UCSD-AML1 (cell line): ENCODE results near the gene TEX2.
A peak's percentile ranks its signal among the peaks of the same experiment; 100 is the strongest.

Source experiments
- DNase-seq: peaks from one replicate; lab custom pipeline; 2025; ENCODE audit not compliant: unreplicated experiment; lab: John Stamatoyannopoulos, UW

Gene TEX2

GRCh38 chr17:64270885-64271284 is 7.8 kb upstream of the TEX2 start:
- DNase-seq, result no peak

GRCh38 chr17:64269687-64270649 is 6.9 kb upstream of the TEX2 start:
- no peak for DNase-seq

- DNase-seq, result no peak
Measured at GRCh38 chr17:64264891-64265290, 1.8 kb upstream of the TEX2 start.

DNA sequence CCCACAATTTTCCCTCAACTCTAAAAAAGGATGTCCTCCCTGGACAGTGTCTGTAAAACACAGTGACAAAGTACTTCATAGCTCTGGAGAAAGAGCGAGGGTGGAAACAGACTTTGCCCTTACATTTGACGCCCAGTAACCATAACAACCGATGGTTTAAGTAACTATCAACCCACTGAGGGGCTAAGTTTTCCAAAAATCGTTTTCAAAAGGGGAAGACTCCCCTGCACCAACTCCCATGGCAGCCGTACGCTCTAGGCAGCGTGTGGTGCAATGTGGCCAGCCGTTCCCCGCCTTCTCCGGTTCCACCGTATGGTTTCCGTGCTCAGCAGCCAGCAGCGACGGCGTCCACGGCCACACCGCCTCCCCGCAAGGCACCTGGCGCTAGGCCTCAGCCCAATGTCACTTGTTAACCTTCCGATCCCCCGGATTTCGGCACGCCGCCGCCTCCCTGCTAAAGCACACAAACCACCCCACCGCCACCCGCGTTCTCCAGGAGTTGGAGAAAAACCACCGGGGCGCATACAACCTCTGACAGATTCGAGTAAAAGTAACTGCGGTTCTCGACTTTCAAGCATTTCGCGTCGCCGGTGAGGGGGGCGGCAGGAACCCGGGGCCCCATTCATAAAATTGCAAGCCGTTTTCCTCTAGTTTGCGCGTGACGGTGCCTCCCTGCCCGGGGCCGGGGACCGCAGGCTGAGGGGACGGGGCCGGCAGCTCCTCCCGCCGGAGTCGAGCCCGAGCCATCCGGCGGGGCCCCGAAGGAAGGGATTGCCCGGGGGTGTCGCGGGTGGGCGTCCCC is 661 bp downstream of the TEX2 start:
- peak; percentile 48 for DNase-seq

DNA sequence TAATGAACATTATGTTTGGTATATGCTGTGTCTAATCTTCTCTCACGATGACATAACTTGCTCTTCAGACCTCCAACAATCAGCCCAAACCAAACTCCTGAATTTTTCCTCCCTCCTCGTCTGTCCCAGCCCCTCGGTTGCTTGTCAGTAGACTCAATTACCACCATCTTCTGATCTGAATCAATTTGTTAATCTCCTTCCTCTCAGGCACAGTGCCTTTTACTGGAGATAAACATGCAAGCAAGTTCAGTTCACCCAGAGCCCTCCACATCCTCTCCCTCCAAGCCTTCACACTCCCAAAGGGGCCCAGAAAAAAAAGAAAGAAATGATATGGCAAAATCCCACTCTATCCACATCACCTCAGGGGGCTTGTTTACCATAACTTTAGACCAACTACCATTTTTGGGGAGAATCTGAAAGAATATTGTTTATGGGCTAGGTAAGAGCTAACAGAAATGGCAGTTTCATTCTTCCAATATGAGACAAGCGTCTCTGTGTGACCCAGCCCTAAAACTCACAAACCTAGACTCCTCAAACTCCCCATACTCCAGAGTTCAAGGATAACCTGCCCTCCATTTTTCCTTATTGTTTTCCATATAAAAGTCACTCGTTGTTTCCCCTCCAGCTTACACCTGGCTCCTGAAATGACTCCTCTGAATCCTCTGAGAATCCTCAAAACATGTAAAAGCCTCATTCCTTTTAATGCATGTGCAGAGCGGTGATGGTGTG is 1.5 kb downstream of the TEX2 start:
- no peak for DNase-seq

DNA sequence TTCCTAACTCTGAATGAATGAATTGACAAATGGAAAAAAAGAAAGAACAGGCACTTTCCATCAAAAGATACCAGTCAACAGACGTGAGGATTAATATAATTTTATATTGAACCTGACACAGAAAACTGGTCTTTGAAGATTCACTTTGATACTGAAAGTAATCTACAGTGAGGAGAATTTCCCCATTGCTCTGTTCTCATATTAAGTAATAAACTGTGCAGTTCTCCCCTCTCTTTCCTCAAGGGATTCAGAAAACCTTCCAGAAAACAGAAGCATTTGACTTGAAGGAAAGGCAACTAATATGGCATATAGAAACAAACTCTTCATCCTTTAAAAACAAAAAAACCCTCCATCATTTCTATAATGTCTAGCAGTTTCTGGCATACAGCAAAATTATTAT is 2.2 kb downstream of the TEX2 start:
- DNase-seq, result no peak

DNA sequence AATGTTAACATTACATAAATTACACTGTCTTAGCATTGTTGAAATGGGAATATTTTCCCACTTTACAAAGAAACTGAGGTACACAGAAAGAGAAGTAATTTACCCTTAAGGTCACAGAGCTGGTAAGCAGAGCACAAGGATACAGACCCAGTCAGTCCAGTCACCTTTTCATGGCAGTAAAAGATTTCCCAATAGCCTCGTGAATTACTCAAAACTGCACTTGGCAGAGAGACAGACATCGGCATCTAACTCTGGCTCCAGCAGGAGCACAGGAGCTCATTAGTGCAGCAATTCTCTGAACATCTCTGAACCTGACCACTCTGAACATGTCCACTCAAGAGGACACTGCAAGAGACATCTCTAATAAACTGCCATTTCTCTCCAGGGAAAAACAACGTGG is 3.1 kb downstream of the TEX2 start:
- DNase-seq, result no peak

GRCh38 chr17:64259426-64259825 is 3.6 kb downstream of the TEX2 start:
- DNase-seq, result no peak

- no peak for DNase-seq
Measured at GRCh38 chr17:64256913-64257807, 5.9 kb downstream of the TEX2 start.

DNA sequence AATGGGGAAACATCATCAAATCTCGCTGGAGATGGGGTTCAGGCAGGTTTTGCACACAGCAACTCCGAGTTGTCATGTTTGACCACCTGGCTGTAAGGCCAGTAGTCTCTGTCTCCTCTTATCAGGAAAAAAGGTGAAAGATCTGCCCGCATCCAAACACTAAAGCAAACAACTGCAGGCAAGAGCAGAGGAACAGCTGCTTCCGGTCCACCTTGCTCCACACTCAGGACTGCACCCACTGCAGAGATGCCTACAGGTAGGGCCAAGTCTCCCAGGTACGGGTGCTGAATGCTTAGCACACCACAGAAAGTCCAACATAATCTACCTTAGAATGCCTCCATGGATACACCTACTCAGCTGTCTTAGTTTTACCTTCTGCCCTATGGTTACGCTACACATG is 7.3 kb downstream of the TEX2 start:
- no peak for DNase-seq

- no peak for DNase-seq
Measured at GRCh38 chr17:64254755-64255154, 8.3 kb downstream of the TEX2 start.

GRCh38 chr17:64253470-64253869 is 9.6 kb downstream of the TEX2 start:
- no peak for DNase-seq

DNA sequence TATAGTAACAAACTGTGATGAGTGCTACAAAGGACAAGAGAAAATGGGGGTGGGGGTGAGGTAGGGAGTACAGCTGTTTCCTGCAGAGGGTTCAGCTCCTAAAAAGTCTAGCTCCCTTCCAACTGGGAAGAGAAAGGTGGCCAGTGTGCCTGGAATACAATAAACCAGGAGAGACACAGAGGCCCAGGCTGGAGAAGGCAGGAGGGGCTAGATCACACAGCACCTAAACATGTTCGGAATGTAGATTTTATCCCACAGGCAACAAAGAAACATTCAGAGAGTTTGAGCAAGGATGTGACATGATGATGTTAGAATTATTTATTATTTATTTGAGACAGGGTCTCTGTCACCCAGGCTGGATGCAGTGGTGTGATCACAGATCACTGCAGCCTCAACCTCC is 10.2 kb downstream of the TEX2 start:
- DNase-seq, result no peak

DNA sequence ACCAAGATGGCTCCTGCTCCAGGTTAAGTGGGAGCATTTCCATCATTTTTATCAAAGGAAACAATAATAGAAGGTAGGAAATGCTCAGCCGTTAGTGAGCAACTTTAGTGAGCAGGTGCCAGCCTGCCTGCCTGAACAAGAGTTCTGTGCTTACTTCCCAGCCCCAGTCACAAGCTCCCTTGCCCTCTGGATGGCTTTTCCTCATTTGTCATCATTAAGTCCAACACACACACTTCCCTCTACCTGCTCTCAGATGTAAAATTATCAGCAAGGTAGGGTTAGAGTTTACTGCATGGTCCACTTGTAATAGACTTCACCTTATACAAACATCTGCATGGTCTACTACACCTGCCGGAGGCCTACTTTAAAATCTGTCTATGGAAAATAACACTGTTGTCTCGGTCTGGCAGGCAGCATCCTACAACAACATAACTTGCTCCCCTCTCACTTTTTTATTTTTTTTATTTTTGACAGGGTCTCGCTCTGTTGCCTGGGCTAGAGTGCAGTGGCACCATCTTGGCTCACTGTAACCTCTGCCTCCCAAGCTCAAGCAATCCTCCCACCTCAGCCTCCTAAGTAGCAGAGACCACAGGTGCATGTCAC is 12.7 kb downstream of the TEX2 start:
- DNase-seq, result no peak

DNA sequence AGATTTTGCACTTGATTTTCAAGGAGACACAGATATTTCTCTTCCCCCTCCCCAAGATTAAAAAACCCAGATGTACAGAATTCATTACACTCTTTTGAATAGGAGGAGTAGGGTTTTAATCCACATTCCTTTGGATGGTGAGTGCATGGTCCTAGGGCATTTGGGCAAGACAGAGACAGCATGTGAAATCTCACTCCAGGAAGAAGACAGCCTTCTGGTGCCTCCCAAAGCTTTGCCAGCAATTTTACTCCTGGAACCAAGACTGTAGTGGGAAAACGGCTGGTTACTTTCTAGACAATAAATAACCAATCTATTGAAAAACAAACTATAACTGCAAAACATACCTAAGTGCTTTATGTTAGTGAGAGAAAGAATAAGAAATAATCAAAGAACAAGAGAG is 15.2 kb downstream of the TEX2 start:
- no peak for DNase-seq

DNA sequence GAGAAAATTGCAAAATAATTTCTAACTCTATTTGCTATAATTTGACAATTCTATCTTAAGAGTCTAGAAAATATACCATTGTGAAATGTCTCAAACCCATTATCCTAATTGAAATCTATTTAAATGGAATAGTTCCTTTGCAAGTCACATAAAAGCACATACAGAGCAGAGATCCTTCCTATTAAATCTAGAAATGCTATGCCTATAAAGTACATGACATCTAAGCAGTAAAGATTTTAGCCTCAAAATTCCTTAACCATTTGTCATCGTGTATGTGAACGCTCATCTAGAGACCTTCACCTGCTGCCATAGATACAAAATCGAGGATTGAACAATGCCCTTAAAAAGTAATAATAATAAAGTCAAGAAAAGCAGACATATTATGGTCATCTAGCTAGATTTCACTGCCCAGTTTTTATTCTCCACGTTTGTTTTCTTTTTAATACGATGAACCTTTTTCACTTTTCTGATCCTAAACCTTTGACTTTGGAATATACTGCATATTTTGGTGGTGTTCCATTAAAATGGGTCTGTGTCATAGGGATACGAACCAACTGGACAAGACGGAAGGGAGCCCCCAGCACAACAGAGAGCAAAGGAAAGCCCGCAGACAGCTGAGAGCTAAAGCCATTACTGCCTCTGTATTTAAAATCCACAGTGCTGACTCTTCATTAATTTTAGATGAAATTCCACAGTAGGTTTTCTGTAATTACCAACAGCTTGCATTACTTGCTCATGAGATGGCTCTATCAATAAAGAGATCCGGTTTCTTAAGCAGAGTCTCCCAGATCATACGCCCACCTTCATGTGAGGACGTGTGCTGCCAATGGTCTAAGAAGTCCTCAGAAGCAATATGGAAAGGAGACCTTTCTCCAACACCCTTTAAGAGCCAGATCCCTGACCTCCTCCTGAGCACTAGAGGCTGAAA is 17.6 kb downstream of the TEX2 start:
- no peak for DNase-seq

DNA sequence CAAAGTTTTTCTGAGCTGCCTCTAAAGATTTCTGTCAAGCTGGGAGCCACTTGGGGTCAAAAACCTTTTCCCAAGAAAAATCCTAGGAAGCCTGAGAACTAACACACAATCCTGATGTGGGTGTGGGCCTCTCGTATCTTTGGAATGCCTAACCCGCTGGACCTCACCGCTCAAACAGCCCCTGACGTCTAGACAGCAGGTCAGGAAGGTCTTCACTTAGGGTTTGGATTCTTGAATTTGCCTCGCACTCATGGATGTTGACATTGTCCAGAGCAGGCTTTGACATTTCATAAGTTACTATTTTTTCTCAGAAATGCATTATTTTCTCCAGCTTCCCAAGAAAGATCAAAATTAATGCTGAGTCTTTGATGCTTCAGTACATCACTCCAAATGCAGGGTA is 18.9 kb downstream of the TEX2 start:
- DNase-seq, result no peak

- no peak for DNase-seq
Measured at GRCh38 chr17:64243340-64243739, 19.7 kb downstream of the TEX2 start.

- DNase-seq, result no peak
Measured at GRCh38 chr17:64242633-64243032, 20.4 kb downstream of the TEX2 start.
